NCI-H1105 treated with DMSO at 0.1 percent for 48 hours (cell line): ENCODE results near the gene CPZ.

Source experiments
- DNase-seq: peaks from one replicate; lab custom pipeline; 2025; lab: John Stamatoyannopoulos, UW

The CPZ gene

DNA sequence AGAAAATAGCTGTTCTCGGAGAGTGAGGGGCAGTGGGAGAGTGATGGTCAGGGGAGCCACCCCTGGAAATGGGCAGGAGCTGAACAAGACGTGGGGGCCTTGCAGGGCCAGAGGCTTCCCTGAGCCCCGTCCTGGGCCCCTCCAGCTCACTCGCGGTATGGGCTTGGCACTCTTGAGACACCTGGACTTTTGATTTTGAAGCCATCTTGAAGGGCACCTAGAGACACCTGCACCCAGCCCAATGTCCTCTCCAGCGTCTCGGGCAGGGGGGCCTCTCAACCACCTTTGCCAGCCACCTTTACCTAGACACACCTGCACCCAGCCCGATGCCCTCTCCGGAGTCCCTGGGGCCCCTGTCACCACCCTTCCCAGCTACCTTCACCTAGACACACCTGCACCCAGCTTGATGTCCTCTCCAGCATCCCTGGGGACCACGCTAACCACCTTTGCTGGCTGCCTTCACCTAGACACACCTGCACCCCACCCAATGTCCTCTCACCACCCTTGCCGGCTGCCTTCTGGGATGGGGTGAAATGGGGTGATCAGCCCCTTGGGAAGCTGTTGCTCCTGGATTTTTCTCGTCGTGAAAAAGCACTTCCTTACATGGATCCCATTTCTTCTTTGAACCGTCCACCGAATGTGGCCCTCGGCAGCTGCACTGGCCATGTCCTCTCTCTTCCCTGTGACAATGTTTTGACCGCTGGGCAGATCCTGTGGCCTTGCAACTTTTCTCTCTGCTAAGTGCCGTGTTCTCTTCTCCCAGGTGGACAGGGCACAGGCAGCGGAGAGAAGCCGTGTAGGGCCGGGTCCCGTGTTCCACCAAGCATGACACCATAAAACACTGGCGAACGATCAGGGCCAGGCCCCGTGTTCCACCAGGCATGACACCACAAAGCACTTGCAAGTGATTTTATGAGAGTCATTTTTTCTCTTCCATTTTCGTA is 47.5 kb downstream of the CPZ start:
- no peak for DNase-seq

DNA sequence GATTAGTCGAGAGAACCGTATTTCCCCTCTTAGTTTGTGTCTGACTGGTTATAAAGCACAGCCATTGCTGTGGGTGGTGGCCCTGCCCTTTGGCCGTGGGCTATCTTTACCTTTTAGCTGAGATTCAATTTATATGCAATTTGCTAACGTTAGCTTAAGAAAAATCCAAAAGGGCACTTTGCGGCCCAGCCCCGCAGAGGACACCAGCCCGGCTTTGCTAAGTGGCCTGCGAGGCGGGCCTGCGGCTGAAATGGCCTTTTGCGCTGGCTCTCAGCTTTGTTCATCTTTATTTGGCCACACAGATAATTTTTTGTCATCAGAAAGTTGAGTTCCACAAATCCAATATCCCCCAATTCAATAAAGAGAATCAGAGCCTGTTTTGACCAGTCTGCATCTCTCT is 48.3 kb downstream of the CPZ start:
- DNase-seq = no peak

DNA sequence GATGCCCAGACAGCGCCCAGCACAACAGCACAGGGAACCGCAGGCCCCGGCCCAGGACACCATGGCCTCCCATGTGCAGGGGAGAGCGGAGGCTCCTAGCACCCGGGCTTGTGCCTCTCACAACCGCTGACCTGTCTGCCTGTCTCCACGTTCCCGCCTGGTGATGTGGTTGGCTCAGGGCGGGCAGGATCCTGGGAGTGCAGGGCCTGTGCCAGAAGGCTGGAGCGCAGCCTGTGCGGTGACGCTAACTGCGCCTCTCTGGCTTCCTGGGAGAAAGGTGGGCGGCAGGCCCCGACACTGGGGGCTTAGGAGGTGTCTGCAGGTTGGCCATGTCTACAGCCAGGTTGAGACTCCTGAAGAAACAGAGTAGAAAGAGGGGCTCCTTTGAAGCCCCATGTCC is 48.7 kb downstream of the CPZ start:
- no peak for DNase-seq

DNA sequence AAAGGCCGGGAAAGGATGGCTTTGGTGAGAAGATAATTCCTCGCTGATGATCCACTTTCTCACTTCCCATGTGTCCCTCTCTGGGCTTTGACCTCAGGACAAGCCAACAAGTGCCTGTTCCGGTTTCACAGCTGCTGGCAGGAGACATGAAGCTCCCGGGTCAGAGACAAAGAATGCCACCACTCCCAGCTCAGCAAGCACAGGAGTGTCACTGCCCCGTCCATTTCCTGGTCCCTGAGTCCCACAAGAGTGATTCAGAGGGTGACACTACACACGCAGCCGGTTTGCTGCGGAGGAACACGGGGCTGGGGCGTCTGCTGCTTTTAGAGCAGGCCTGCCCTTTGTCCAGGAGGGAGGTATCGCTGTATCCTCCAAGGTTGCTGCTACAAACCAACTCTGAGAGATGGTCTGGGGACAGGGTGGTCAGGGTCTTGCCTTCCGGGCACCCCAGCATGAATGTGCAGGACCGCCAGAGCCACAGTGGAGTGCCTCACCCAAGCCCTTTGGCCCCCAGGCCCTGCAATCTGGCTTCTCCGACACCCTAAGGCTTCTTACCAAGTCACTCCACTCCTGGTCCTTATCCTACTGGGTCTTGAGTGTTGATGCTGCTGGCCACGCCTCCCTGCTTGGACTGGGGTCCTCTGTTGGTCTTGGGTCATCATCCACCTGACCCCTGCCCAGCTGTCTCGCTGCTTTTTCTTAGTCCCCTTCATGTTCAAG is 49.5 kb downstream of the CPZ start:
- no peak for DNase-seq

DNA sequence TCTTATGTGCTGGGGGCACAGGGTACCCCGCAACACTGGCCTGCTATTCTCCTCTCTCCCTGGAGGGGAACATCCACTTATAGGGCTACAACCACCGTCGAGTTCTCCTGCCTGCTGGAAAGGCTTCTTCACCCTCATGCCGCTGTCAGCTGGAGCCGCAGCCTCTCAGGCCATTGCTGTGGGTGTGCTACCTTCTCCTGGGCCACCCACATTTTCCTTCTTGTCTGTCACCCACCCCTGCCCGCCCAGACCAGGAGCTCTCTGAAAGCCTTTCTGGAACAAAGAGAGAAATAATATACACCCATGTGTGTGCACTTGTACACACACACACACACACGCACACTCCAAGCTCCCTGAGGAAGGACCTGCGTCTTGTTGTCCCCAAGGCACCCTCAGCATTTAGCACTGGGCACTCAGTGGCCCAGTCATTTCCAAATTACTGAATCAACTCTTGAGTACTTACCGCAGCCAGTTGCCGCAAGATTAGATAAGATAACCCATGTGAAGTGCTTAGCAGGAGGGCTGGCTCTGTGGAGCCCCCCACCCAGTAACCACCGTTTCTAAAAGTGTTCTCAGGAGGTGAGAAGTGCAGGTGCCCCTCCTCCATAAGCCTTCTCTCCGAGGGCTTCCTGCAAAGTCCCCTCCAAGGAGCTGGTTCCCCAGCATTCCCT is 50.2 kb downstream of the CPZ start:
- no peak for DNase-seq

DNA sequence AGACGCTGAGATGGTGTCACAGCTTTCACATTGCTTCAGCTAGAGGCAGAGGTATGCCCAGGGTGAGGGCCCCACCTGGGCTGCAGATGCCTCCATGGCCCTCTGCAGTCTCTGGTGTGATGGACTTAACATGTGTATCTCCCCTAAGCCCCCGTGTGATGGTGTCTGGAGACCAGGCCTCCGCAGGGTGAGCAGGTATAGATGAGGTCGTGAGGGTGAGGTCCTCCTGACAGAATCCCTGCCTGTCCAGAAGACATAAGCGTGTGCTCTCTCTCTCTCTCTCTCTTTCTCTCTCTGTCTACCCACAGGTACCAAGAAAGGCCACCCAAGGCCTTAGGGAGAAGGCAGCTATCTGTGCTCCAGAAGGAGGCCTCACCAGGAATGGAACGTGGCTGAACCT is 50.9 kb downstream of the CPZ start:
- DNase-seq = no peak

DNA sequence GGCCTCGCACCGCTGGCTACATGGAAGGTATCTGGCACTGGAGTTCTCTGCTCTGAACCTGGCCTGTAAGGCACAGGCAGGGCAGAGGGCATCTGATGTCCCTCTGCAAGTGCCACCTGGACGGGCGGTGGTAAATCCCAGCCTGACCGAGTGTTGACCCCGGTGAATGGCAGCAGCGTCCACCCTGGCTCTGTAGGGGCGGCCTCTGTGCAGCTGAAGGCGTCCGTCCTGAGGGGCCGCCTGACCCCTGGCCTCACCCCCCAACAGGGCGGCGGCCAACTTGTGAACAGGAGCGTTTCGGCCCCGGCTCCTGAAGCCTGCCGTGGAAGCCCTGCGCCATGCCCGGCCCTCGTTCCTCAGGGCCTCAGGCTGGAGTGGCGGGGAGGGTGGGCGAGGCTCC is 51.4 kb downstream of the CPZ start:
- no peak for DNase-seq

DNA sequence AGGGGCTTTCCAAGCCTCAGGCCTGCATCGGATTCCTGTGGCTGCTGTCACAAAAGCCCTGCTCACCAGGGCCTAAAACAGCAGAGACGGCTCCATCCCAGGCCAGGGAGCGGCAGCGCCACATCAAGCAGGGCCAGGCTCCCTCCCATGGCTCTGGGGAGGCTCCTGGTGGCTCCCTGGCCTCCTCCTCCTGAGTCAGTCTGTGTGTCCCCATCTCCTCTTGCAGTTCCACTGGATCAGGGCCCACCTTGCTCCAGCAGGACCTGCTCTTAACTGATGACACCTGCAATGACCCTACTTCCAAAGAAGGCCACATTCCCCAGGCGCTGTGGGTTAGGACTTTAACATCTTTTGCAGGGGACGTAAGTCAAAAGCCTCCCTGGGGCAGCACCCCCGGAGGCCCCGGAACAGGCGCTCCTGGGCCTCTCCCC is 51.9 kb downstream of the CPZ start:
- DNase-seq = no peak

DNA sequence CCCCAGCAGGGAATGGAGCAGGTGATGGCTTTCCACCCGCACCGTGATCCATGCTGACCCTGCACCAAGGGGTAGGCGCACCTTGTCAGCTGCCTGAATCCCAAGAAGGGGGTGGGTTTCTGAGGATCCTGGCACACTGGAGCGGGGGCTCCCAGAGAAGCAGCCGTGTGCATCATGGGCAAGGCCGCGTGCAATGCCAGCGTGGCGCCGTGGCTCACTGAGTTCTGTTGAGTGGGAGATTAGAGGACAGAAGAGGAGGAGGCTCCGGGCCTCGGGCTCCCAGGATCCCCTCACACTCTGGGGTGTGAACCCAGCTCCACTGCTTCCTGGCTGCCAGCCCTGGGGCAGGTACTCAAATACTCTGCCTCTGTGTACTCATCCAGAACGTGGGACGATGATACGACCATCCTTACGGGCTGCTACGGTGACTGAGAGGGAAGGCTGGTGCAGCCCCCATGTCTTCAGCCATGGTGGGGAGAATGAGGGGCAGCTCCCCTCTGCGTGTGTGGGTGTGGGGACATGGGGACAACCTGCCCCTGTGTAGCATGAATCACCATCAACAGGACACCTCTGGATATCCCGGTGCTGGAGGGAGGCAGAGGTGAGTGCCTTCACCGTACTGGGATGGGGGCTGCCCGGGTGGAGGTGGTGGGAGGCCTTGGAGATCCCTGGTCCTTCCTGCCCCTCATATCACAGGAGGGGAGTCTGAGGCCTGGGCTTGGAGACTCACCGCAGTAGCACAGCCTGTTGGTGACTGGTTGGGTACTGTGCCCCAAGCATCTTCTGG is 52.6 kb downstream of the CPZ start:
- DNase-seq = no peak

DNA sequence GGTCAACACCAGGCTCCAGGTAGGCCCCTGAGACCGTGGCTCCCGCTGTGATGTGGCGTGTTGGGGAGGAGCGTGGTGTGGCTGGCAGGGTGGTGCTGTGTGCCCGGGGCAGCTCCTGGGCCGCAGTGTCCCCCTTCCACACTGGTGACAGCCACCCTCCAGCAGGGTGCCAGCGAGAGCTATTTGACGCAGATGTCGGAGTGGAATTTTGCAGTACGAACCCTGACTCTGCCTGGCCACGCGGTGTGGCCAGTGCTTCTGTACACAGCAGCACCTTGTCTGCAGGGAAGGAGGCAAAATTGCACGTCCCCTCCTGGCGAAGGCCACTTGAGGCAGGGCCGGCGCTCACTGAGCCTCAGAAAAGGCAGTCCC is 53.2 kb downstream of the CPZ start:
- DNase-seq = no peak

DNA sequence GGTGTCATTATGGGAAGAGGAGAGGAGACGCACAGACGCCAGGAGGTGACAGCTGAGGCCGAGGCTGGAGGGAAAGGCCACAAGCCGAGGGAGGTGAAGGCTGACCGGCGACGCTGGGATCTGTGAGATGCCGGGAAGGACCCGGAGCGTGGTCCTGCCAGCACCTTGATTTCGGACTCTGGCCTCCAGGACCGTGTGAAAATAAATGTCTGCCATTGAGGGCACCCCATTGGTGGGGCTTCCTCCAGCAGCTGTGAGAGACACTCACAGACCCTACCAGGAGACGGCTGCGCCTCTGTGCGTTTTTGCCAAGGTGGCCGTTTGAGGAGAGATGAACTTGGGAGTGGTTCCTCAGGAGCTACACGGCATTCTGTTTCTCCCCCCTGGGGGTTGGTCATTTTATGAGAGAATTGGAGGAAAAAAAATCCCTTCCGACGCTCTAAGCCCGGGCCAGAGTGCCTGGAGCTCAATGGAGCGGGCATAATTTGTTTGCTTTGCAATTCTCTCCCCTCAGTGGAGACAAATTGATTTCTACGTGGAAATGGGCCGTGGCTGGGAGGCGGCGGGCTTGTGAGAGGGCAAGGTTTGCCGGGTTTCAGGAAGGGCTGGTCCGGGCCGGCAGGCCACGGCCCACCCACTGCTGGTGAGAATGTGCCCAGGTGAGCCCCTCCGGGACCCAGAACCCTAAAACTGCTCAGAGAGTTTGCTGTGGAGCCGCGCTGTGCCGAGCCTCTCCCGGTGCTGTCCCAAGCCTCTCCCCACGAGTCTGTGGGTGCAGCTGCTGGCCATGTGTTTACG is 53.9 kb downstream of the CPZ start:
- peak; percentile 37 for DNase-seq

DNA sequence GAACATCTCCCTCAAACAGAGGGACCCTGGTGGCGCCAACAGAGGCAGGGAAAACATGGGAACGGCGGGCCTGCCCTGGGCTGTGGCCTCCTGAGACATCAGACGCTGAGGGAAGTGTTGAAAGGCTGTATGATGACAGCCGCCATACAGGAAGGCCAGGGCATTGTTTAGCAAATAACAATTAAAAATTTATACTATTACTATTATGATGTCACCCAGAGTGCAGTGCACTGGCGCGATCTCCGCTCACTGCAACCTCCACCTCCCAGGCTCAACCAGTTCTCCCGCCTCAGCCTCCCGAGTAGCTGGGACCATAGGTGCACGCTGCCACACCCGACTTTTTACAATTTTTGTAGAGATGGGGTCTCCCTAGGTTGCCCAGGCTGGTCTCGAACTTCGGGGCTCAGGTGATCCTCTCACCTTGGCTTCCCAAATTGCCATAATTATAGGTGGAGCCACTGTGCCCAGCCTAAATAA is 54.6 kb downstream of the CPZ start:
- DNase-seq = no peak

DNA sequence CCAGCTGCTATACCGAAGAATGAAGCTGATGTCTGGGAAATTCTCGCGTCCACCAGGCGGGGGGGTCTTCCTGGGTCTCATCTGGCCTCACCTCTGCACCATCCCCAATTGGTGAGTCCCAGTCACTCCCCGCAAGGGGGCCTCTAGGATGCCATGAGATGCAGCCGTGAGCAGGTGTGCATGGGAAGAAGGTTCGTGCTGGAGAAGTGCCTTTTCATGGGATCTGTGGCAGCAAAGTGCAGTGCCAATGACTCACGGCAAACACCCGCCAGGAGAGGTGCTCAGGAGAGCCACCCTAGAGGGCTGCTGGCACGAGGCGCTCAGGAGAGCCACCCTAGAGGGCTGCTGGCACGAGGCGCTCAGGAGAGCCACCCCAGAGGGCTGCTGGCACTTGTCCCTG is 55.1 kb downstream of the CPZ start:
- peak; percentile 10 for DNase-seq

DNA sequence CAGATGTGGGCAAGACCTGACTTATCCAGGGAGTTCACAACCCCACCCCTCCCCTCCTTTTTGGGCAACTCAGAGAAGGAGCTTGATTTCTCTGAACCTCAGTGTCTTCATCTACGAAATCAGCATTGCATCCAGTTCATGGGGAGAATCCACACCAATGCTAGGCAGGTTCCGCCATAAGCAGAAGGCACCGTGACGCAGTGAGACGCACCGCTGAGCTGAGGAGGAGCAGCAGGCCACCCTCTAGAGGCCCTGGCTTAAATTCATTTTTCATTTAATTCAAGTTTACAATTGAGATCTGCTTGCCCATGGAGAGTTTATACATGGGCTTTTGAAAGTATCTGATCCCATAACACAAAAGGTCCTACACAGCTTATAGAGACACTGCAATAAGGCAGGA is 55.7 kb downstream of the CPZ start:
- no peak for DNase-seq

DNA sequence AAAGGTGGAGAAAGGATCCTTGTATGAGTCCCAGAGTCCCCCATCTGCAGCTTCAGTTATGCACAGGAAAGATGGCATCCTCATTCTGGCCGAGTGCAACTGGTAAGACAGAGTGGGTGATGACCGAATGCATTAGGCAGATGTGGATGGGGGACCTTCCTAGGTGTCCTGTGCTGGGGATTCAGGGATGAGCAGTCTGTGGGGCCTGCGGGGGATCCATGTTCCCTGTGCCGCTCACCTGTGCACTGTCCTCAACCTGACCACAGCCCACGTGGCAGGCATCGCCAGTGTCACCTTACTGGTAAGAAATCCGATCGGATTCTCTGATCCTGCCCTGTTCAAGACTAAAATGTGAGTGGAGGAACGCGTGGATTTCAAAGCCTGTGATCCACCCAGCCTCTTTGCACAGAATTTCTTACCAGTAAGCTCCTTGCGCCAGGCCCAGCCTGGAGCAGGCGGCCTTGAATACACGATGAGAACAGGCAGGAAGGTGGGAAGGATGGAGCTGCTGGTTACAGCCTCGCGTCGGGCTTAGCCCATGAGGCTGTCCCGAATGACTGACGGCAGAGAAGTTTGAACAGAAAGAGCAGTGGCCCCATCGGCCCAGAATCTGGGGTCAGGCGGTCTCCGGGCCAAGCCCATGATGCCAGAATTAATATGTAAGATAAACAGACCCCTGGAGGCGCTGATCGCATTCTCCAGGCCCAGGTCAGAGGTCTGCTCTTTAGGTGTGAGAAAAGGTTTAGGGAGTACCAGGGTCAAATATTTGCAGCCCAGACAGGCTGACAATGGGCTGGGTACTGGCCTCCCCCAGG is 56.5 kb downstream of the CPZ start:
- no peak for DNase-seq

DNA sequence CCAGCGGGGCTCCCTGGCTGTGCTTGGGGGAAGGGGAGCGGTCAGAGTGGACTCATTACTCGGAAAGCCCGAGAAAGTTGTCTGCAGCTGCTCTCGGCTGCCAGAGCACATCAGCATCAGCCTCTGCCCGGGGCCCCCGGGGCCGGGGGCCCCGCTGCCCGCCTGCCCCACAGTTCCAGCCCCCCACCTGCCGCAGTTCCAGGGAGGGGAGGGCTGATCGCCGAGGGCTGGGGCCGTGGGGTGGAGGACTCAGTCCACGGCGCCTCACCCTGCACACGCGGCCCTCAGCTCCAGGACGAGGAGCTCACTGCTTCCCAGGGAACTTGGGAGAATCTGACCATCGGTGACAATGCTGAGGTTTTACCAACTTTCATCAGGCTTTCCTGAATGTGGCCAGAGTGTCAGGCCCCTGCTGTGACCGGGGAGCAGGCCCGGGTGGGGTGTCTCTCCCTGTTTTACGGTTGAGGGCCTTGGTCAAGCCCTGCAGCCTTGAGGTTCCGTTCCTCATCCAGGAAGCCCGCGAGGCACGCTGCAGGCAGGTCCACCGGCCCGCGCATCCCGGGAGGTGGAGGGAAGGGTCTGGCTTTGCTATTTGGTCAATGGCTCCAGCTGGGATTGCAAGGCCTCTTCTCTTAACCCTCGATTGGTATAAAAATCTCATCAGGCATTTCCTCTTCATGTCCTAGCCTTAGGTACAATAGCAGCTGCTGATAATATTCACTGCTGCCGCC is 57.2 kb downstream of the CPZ start:
- DNase-seq = no peak

DNA sequence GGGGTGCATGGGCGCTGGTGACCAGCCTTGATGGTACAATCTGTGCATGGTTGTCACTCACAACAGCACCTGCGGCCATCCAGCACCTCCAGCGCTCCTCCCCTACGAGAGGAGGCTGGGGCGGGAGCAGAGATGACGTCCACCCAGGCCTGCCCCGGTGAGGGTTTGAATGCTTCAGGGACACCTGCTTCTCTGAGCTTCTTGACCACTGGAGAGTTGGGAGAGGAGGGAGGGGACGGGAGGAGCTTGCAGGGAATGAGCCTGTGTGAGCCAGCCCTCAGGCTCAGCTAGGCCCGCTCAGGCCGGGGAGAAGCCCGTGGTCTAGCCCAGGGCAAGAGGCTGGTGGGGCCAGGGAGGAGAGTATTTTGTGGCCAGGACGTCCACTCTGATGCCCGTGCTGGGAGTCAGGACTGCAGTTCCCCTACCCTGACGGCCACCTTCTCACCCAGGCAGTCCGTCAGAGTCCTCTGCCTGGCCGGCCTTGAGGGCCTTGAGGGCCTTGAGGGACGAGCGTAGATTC is 59.2 kb downstream of the CPZ start:
- DNase-seq = no peak

DNA sequence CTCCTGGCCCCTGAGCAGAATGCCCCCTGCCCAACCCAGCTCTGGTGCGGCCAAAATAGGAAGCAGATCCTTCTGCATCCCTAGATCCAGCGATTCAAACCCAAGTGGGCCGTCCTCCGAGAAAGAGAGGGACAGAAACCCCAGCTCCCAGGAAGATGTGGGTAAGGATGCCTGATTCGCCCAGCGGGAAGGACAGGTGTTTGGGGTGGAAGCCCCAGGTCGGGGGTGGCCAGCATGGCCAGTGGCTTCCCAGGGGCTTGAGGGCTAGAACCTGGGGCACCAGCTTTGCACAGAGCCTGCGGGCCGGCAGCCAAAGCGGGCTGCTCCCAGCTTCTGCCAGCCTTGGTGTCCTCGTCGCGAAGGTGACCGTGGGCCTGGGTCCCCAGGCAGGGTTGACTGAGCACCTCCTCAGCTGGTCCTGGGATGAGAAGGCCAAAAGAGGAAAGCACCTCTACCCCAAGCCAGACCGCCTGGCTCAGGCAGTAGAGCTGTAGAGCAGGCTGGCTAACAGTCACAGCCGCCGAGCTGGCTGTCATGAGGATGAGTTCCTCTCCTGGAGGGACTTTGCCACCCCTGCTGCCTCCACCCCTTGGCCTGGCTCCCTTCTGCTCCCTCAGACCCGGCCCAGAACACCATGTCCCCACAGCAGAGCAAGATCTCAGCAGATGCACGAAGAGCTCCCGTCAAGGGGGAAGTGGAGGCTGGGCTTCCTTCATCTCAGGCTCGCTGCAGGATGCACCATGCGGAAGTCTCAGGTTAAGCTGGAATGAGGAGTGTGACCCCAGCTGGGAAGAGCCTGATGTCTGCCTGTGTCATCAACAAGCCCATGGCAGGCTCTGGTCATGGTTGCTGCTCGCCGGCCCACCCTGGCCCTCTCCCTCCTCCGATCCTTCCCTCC is 59.9 kb downstream of the CPZ start:
- DNase-seq = no peak
